ENCODE results near the gene MAGEB10. TPM values are rescaled to one million over a fixed set of nuclear protein-coding genes. Genes with fewer than 3 reads are reported as not detected.
"Not testable (repeated sequence)": the region's sequence is repeated elsewhere in the genome, so short reads cannot be mapped to it uniquely, and the experiment has no call there.

Gene MAGEB10
- total RNA-seq, 1 donor from 2014 or later: not detected

GRCh38 chrX:27808226-27808625 is 436 bp downstream of the MAGEB10 start:
- DNase-seq (ENCODE audit: low read depth) (no peak), FAIRE-seq (no peak)
- Histone ChIP-seq H2AFZ (ENCODE audit: low read depth, low read length) (no peak overlapping the region), H3K9me3 (ENCODE audit: insufficient read depth, low read depth, low read length) (no peaks in the 10 kb centered on the region), H3K4me3 (ENCODE audit: insufficient read depth, low read depth, low read length) (no peak overlapping the region), H3K4me2 (ENCODE audit: low read length) (no peak overlapping the region), H3K9ac (ENCODE audit: low read length) (no peak overlapping the region), H3K36me3 (ENCODE audit: insufficient read depth, low read length) (no peaks in the 10 kb centered on the region), H3K27me3 (ENCODE audit: insufficient read depth, low read length) (no peaks in the 10 kb centered on the region), H3K79me2 (ENCODE audit: insufficient read depth, low read length) (no peaks in the 10 kb centered on the region), H4K20me1 (ENCODE audit: insufficient read depth, low read length) (no peaks in the 10 kb centered on the region), H3K27ac (ENCODE audit: low read depth, low read length) (no peak overlapping the region), H3K4me1 (ENCODE audit: insufficient read depth, low read length) (no peaks in the 10 kb centered on the region)
- Mint-ChIP-seq H3K27me3 (ENCODE audit: low read depth, unreplicated experiment) (no peaks in the 10 kb centered on the region), H3K36me3 (ENCODE audit: low read depth, unreplicated experiment) (no peaks in the 10 kb centered on the region), H3K9me3 (ENCODE audit: unreplicated experiment) (no peaks in the 10 kb centered on the region), H3K4me1 (ENCODE audit: low read depth, unreplicated experiment) (no peaks in the 10 kb centered on the region), H3K4me3 (ENCODE audit: unreplicated experiment) (no peak overlapping the region), H3K27ac (ENCODE audit: unreplicated experiment) (no peak overlapping the region)
- TF ChIP-seq CTCF (IDR thresholded peaks at IDR 0.05; ENCODE audit: insufficient read depth, low read depth, low read length): no peak
- TF ChIP-seq EZH2 (IDR thresholded peaks at IDR 0.05; ENCODE audit: insufficient read depth, low read length): no peak

GRCh38 chrX:27808991-27809859 is 1.4 kb downstream of the MAGEB10 start:
- H3K4me2 ChIP-seq (ENCODE audit: low read length); H3K4me1 Mint-ChIP-seq (ENCODE audit: low read depth, unreplicated experiment); H3K9me3 Mint-ChIP-seq (ENCODE audit: unreplicated experiment): not testable (repeated sequence)

GRCh38 chrX:27815209-27815608 is 7.4 kb downstream of the MAGEB10 start:
- H3K9me3 ChIP-seq (ENCODE audit: insufficient read depth, low read depth, low read length): no peaks in the 10 kb centered on the region
- H3K4me1 ChIP-seq (ENCODE audit: insufficient read depth, low read length): no peaks in the 10 kb centered on the region
- no peaks in the 10 kb centered on the region for H4K20me1 ChIP-seq (ENCODE audit: insufficient read depth, low read length)
- peak; percentile 79 for FAIRE-seq
- H3K4me2 ChIP-seq (ENCODE audit: low read length): peak overlapping the region; percentile 6
- H3K27ac Mint-ChIP-seq (ENCODE audit: unreplicated experiment): no peak overlapping the region
- H3K4me3 Mint-ChIP-seq (ENCODE audit: unreplicated experiment): no peak overlapping the region
- H2AFZ ChIP-seq (ENCODE audit: low read depth, low read length): no peak overlapping the region
- H3K9ac ChIP-seq (ENCODE audit: low read length): no peak overlapping the region
- no peaks in the 10 kb centered on the region for H3K9me3 Mint-ChIP-seq (ENCODE audit: unreplicated experiment)
- H3K4me3 ChIP-seq (ENCODE audit: insufficient read depth, low read depth, low read length): no peak overlapping the region
- peak; percentile 77 for DNase-seq (ENCODE audit: low read depth)
- no peak overlapping the region for H3K27ac ChIP-seq (ENCODE audit: low read depth, low read length)
- peaks cover 2% of the 10 kb centered on the region for H3K27me3 Mint-ChIP-seq (ENCODE audit: low read depth, unreplicated experiment)
- peaks cover 7% of the 10 kb centered on the region for H3K4me1 Mint-ChIP-seq (ENCODE audit: low read depth, unreplicated experiment)
- no peaks in the 10 kb centered on the region for H3K79me2 ChIP-seq (ENCODE audit: insufficient read depth, low read length)
- TF ChIP-seq CTCF (IDR thresholded peaks at IDR 0.05; ENCODE audit: insufficient read depth, low read depth, low read length): no peak
- no peak for TF ChIP-seq EZH2 (IDR thresholded peaks at IDR 0.05; ENCODE audit: insufficient read depth, low read length)
- no peaks in the 10 kb centered on the region for H3K36me3 Mint-ChIP-seq (ENCODE audit: low read depth, unreplicated experiment)
- H3K27me3 ChIP-seq (ENCODE audit: insufficient read depth, low read length): no peaks in the 10 kb centered on the region
- H3K36me3 ChIP-seq (ENCODE audit: insufficient read depth, low read length): no peaks in the 10 kb centered on the region

More at GRCh38 chrX:27808991-27809859, 1.4 kb downstream of the MAGEB10 start:
- H3K9ac ChIP-seq (ENCODE audit: low read length); H3K27ac Mint-ChIP-seq (ENCODE audit: unreplicated experiment); H3K4me1 ChIP-seq (ENCODE audit: insufficient read depth, low read length); H3K36me3 Mint-ChIP-seq (ENCODE audit: low read depth, unreplicated experiment); H3K9me3 ChIP-seq (ENCODE audit: insufficient read depth, low read depth, low read length); H3K79me2 ChIP-seq (ENCODE audit: insufficient read depth, low read length); H3K27me3 Mint-ChIP-seq (ENCODE audit: low read depth, unreplicated experiment); H3K4me3 ChIP-seq (ENCODE audit: insufficient read depth, low read depth, low read length); H2AFZ ChIP-seq (ENCODE audit: low read depth, low read length); DNase-seq (ENCODE audit: low read depth); H3K36me3 ChIP-seq (ENCODE audit: insufficient read depth, low read length); H3K4me3 Mint-ChIP-seq (ENCODE audit: unreplicated experiment); H3K27me3 ChIP-seq (ENCODE audit: insufficient read depth, low read length); H4K20me1 ChIP-seq (ENCODE audit: insufficient read depth, low read length); H3K27ac ChIP-seq (ENCODE audit: low read depth, low read length); FAIRE-seq: not testable (repeated sequence)
